MG63 (cell line): Measurements from ENCODE around the gene RAD18. TPM values are rescaled to one million over a fixed set of nuclear protein-coding genes. Genes with fewer than 3 reads are reported as not detected.

ENCODE experiments used
- DNase-seq: peaks from one replicate; pipeline ENCODE4 v3.0.0-alpha.2; 2020
- H3K27me3 ChIP-seq: fragments of 250-450 bp; sonication (Bioruptor Pico); 2 replicates; pipeline ENCODE4 v1.5.1; 2020; ENCODE audit warnings: mild to moderate bottlenecking, moderate library complexity
- H3K36me3 ChIP-seq: fragments of 250-450 bp; sonication (Bioruptor Pico); 2 replicates; pipeline ENCODE4 v1.5.1; 2020; ENCODE audit warnings: mild to moderate bottlenecking, moderate library complexity
- H3K4me3 ChIP-seq: fragments of 250-450 bp; sonication (Bioruptor Pico); 2 replicates; pipeline ENCODE4 v1.5.1; 2020; ENCODE audit warnings: mild to moderate bottlenecking, moderate library complexity
- H3K9me3 ChIP-seq: fragments of 250-450 bp; sonication (Bioruptor Pico); 2 replicates; pipeline ENCODE4 v1.5.1; 2020; ENCODE audit warnings: mild to moderate bottlenecking, moderate library complexity
- total RNA-seq: library from RNA; depleted of rRNA; stranded (reverse); fragments of >200 nt; shearing (Covaris generic); gene quantifications from 2 replicates; pipeline ENCODE4 v1.2.3, GENCODE V29; 2014; ENCODE audit warnings: low replicate concordance

Gene RAD18
- total RNA-seq, 1 experiment from 2014 or later, result 11.0 TPM

- H3K27me3 ChIP-seq, result no peaks in the 10 kb centered on the region
- no peaks in the 10 kb centered on the region for H3K9me3 ChIP-seq
- DNase-seq, result no peak
- no peak overlapping the region for H3K4me3 ChIP-seq
- H3K36me3 ChIP-seq, result no peaks in the 10 kb centered on the region
Observed at GRCh38 chr3:8988384-8988655, 25.0 kb upstream of the RAD18 start.

- Histone ChIP-seq H3K9me3 (no peaks in the 10 kb centered on the region), H3K27me3 (no peaks in the 10 kb centered on the region), H3K36me3 (no peaks in the 10 kb centered on the region), H3K4me3 (no peak overlapping the region)
- peak; percentile 26 for DNase-seq
Observed at GRCh38 chr3:8987645-8988383, 24.5 kb upstream of the RAD18 start.

GRCh38 chr3:8987226-8987625 lies 24.0 kb upstream of the RAD18 start:
- H3K4me3 ChIP-seq, result no peak overlapping the region
- DNase-seq, result no peak
- H3K27me3 ChIP-seq, result no peaks in the 10 kb centered on the region
- H3K9me3 ChIP-seq, result no peaks in the 10 kb centered on the region
- no peaks in the 10 kb centered on the region for H3K36me3 ChIP-seq

GRCh38 chr3:8986741-8987140 lies 23.5 kb upstream of the RAD18 start:
- Histone ChIP-seq H3K27me3 (no peaks in the 10 kb centered on the region), H3K9me3 (no peaks in the 10 kb centered on the region), H3K36me3 (no peaks in the 10 kb centered on the region), H3K4me3 (no peak overlapping the region)
- DNase-seq, result no peak

- DNase-seq, result no peak
- Histone ChIP-seq H3K27me3 (no peaks in the 10 kb centered on the region), H3K36me3 (no peaks in the 10 kb centered on the region), H3K4me3 (no peak overlapping the region), H3K9me3 (no peaks in the 10 kb centered on the region)
Observed at GRCh38 chr3:8985876-8986275, 22.6 kb upstream of the RAD18 start.

- Histone ChIP-seq H3K9me3 (no peaks in the 10 kb centered on the region), H3K27me3 (no peaks in the 10 kb centered on the region), H3K4me3 (no peak overlapping the region), H3K36me3 (no peaks in the 10 kb centered on the region)
- no peak for DNase-seq
Observed at GRCh38 chr3:8985411-8985831, 22.1 kb upstream of the RAD18 start.

- no peaks in the 10 kb centered on the region for H3K27me3 ChIP-seq
- DNase-seq, result no peak
- H3K36me3 ChIP-seq, result no peaks in the 10 kb centered on the region
- no peak overlapping the region for H3K4me3 ChIP-seq
- no peaks in the 10 kb centered on the region for H3K9me3 ChIP-seq
Observed at GRCh38 chr3:8984526-8984925, 21.3 kb upstream of the RAD18 start.

GRCh38 chr3:8984081-8984480 lies 20.8 kb upstream of the RAD18 start:
- no peak for DNase-seq
- no peaks in the 10 kb centered on the region for H3K36me3 ChIP-seq
- no peaks in the 10 kb centered on the region for H3K9me3 ChIP-seq
- no peak overlapping the region for H3K4me3 ChIP-seq
- H3K27me3 ChIP-seq, result no peaks in the 10 kb centered on the region

- no peak for DNase-seq
- no peaks in the 10 kb centered on the region for H3K9me3 ChIP-seq
- no peaks in the 10 kb centered on the region for H3K27me3 ChIP-seq
- no peaks in the 10 kb centered on the region for H3K36me3 ChIP-seq
- H3K4me3 ChIP-seq, result no peak overlapping the region
Observed at GRCh38 chr3:8983591-8983990, 20.3 kb upstream of the RAD18 start.

- Histone ChIP-seq H3K27me3 (no peaks in the 10 kb centered on the region), H3K9me3 (no peaks in the 10 kb centered on the region), H3K36me3 (no peaks in the 10 kb centered on the region), H3K4me3 (no peak overlapping the region)
- no peak for DNase-seq
Observed at GRCh38 chr3:8983026-8983425, 19.8 kb upstream of the RAD18 start.

GRCh38 chr3:8982509-8982908 lies 19.2 kb upstream of the RAD18 start:
- H3K27me3 ChIP-seq, result no peaks in the 10 kb centered on the region
- DNase-seq, result no peak
- H3K36me3 ChIP-seq, result no peaks in the 10 kb centered on the region
- no peaks in the 10 kb centered on the region for H3K9me3 ChIP-seq
- H3K4me3 ChIP-seq, result no peak overlapping the region

- Histone ChIP-seq H3K4me3 (no peak overlapping the region), H3K9me3 (no peaks in the 10 kb centered on the region), H3K27me3 (no peaks in the 10 kb centered on the region), H3K36me3 (no peaks in the 10 kb centered on the region)
- no peak for DNase-seq
Observed at GRCh38 chr3:8981700-8982099, 18.4 kb upstream of the RAD18 start.

GRCh38 chr3:8981296-8981695 lies 18.0 kb upstream of the RAD18 start:
- Histone ChIP-seq H3K27me3 (no peaks in the 10 kb centered on the region), H3K36me3 (no peaks in the 10 kb centered on the region), H3K9me3 (no peaks in the 10 kb centered on the region), H3K4me3 (no peak overlapping the region)
- DNase-seq, result no peak

GRCh38 chr3:8980756-8981257 lies 17.5 kb upstream of the RAD18 start:
- Histone ChIP-seq H3K36me3 (no peaks in the 10 kb centered on the region), H3K9me3 (no peaks in the 10 kb centered on the region), H3K27me3 (no peaks in the 10 kb centered on the region), H3K4me3 (no peak overlapping the region)
- no peak for DNase-seq

- Histone ChIP-seq H3K4me3 (no peak overlapping the region), H3K27me3 (no peaks in the 10 kb centered on the region), H3K9me3 (no peaks in the 10 kb centered on the region), H3K36me3 (no peaks in the 10 kb centered on the region)
- DNase-seq, result no peak
Observed at GRCh38 chr3:8979262-8979661, 16.0 kb upstream of the RAD18 start.

- DNase-seq, result no peak
- H3K27me3 ChIP-seq, result no peaks in the 10 kb centered on the region
- H3K36me3 ChIP-seq, result no peaks in the 10 kb centered on the region
- no peaks in the 10 kb centered on the region for H3K9me3 ChIP-seq
- no peak overlapping the region for H3K4me3 ChIP-seq
Observed at GRCh38 chr3:8978551-8978950, 15.3 kb upstream of the RAD18 start.

GRCh38 chr3:8976540-8977182 lies 13.4 kb upstream of the RAD18 start:
- H3K4me3 ChIP-seq, result no peak overlapping the region
- no peaks in the 10 kb centered on the region for H3K36me3 ChIP-seq
- no peaks in the 10 kb centered on the region for H3K27me3 ChIP-seq
- no peak for DNase-seq
- no peaks in the 10 kb centered on the region for H3K9me3 ChIP-seq
